ENCODE results near the gene SETD1B.

Gene SETD1B

DNA sequence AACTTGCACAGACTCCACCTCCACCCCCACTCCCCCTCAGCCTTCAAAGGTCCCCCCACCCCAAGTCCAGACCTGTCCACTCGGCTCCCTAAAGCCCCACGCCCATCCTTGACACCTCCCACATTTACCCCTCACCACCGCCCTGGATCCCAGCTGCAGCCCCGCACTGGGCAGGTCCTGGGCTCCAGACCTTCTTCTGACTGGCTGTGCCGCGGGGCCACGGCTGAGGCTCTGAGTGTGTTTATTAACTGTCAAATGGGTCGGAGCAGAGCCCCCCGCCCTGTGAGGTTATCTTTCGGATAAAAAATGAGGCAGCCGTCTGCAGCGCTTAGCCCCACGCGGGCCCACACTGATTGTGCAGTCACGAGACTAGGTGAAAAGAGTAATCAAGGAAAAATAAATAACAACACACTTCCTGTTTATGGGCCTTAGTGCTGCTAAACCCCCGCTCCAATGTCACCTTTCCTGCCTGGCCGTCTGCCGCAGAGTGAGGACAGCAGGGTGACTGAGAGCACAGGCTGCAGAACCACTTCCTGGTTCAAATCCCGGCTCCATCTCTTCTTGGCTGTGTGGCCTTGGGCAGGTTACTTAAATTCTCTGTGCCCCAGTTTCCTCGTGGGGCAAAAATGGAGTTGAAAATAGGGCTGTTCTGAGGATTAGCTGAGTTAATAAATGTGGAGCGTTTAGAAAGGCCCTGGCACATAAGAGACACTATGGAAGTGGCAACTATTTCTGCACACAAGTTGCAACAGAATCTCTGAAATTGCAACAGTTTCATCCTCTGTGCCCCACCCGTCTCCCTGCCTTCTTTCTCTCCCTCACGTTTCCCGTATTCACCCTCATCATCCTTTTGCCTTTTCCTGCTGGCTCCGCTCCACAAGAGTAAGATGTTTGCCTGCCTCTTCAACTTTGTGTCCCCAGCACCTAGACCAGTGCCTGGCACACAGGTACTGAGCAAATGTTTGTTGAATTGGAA, 9.4 kb downstream of the SETD1B start:
- Histone ChIP-seq H3K36me3 (ENCODE audit: control insufficient read depth, insufficient read depth, low read length) (peaks cover 36% of the 10 kb centered on the region), H3K27me3 (replicated peaks; ENCODE audit: control insufficient read depth, insufficient read depth, low read length) (no peaks in the 10 kb centered on the region), H3K4me3 (replicated peaks; ENCODE audit: low read depth, low read length) (no peak overlapping the region)
- TF ChIP-seq, protein P1, sequence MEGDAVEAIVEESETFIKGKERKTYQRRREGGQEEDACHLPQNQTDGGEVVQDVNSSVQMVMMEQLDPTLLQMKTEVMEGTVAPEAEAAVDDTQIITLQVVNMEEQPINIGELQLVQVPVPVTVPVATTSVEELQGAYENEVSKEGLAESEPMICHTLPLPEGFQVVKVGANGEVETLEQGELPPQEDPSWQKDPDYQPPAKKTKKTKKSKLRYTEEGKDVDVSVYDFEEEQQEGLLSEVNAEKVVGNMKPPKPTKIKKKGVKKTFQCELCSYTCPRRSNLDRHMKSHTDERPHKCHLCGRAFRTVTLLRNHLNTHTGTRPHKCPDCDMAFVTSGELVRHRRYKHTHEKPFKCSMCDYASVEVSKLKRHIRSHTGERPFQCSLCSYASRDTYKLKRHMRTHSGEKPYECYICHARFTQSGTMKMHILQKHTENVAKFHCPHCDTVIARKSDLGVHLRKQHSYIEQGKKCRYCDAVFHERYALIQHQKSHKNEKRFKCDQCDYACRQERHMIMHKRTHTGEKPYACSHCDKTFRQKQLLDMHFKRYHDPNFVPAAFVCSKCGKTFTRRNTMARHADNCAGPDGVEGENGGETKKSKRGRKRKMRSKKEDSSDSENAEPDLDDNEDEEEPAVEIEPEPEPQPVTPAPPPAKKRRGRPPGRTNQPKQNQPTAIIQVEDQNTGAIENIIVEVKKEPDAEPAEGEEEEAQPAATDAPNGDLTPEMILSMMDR (IDR thresholded peaks at IDR 0.05; ENCODE audit: insufficient read depth, low read length, poor library complexity, severe bottlenecking): no peak
- no peak for DNase-seq (ENCODE audit: extremely low read depth, insufficient read length)

DNA sequence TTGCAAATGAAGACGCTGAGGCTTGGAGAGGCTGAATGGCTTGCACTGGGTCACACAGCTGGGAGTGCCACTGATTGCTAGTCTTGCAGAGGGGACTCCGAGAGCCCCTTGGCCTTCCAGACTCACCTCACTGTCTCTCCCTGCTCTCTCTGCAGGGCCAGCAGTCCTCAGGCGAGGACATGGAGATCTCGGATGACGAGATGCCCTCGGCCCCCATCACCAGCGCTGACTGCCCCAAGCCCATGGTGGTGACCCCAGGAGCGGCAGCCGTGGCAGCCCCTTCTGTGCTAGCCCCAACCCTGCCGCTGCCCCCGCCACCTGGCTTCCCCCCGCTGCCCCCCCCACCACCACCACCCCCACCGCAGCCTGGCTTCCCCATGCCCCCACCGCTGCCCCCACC, 10.1 kb downstream of the SETD1B start:
- Histone ChIP-seq H3K36me3 (ENCODE audit: control insufficient read depth, insufficient read depth, low read length) (peaks cover 34% of the 10 kb centered on the region), H3K4me3 (replicated peaks; ENCODE audit: low read depth, low read length) (no peak overlapping the region), H3K27me3 (replicated peaks; ENCODE audit: control insufficient read depth, insufficient read depth, low read length) (no peaks in the 10 kb centered on the region)
- DNase-seq (ENCODE audit: extremely low read depth, insufficient read length): no peak
- TF ChIP-seq, protein P1 (IDR thresholded peaks at IDR 0.05; ENCODE audit: insufficient read depth, low read length, poor library complexity, severe bottlenecking): no peak

DNA sequence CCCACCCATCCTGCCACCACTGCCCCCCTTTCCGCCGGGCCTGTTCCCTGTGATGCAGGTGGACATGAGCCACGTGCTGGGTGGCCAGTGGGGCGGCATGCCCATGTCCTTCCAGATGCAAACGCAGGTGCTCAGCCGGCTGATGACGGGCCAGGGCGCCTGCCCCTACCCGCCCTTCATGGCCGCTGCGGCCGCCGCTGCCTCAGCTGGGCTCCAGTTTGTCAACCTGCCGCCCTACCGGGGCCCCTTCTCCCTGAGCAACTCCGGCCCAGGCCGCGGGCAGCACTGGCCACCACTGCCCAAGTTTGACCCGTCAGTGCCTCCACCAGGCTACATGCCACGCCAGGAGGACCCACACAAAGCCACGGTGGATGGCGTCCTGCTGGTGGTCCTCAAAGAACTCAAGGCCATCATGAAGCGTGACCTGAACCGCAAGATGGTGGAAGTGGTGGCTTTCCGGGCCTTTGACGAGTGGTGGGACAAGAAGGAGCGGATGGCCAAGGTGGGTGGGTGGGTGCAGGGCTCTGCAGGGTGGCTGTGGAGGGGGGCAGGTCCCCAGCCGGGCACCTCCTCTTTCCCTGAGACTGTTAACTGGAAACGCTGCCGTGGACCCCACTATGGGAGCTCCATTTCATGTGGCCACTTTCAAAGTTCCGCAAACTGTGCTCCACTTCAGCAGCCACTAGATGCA, 10.8 kb downstream of the SETD1B start:
- TF ChIP-seq, protein P1 (IDR thresholded peaks at IDR 0.05; ENCODE audit: insufficient read depth, low read length, poor library complexity, severe bottlenecking): no peak
- H3K4me3 ChIP-seq (replicated peaks; ENCODE audit: low read depth, low read length): no peak overlapping the region
- no peaks in the 10 kb centered on the region for H3K27me3 ChIP-seq (replicated peaks; ENCODE audit: control insufficient read depth, insufficient read depth, low read length)
- peaks cover 28% of the 10 kb centered on the region for H3K36me3 ChIP-seq (ENCODE audit: control insufficient read depth, insufficient read depth, low read length)
- no peak for DNase-seq (ENCODE audit: extremely low read depth, insufficient read length)

DNA sequence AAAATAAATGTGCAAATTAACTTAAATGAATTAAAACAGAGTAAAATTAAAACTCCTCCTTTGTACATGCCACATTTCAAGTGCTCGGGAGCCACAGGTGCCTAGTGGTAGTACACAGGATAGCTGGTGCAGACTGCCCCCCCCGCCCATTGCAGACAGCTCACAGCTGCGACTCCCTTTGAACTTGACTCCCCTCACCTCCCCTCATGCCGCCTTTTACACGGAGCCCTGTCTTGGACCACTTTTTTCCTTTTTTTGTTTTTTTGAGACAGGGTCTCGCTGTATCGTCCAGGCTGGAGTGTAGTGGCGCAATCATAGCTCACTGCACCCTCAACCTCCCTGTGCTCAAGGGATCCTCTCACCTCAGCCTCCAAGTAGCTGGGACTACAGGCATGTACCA, 11.5 kb downstream of the SETD1B start:
- Histone ChIP-seq H3K27me3 (replicated peaks; ENCODE audit: control insufficient read depth, insufficient read depth, low read length) (no peaks in the 10 kb centered on the region), H3K36me3 (ENCODE audit: control insufficient read depth, insufficient read depth, low read length) (peaks cover 30% of the 10 kb centered on the region)
- TF ChIP-seq, protein P1 (IDR thresholded peaks at IDR 0.05; ENCODE audit: insufficient read depth, low read length, poor library complexity, severe bottlenecking): no peak

DNA sequence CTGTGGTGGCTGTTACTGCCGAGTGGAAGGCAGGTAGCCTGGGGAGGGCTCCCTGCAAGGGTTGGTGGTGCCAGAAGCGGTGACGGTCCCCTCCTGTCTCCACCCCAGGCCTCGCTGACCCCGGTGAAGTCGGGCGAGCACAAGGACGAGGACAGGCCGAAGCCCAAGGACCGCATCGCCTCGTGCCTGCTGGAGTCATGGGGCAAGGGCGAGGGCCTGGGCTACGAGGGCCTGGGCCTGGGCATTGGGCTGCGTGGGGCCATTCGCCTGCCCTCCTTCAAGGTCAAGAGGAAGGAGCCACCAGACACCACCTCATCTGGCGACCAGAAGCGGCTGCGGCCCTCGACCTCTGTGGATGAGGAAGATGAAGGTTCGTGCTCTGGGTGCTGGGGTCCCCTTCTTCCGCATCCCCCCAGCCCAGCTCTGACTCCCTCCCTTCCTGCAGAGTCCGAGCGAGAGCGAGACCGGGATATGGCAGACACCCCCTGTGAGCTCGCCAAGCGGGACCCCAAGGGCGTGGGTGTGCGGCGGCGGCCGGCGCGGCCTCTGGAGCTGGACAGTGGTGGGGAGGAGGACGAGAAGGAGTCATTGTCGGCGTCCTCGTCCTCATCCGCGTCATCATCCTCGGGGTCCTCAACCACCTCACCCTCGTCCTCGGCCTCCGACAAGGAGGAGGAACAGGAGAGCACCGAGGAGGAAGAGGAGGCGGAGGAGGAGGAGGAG, 13.3 kb downstream of the SETD1B start:
- Histone ChIP-seq H3K36me3 (ENCODE audit: control insufficient read depth, insufficient read depth, low read length) (peaks cover 24% of the 10 kb centered on the region), H3K4me3 (replicated peaks; ENCODE audit: low read depth, low read length) (no peak overlapping the region), H3K27me3 (replicated peaks; ENCODE audit: control insufficient read depth, insufficient read depth, low read length) (no peaks in the 10 kb centered on the region)
- DNase-seq (ENCODE audit: extremely low read depth, insufficient read length): no peak
- TF ChIP-seq, protein P1 (IDR thresholded peaks at IDR 0.05; ENCODE audit: insufficient read depth, low read length, poor library complexity, severe bottlenecking): no peak

More for the DNA sequence above, 11.5 kb downstream of the SETD1B start:
- no peak for DNase-seq (ENCODE audit: extremely low read depth, insufficient read length)
- no peak overlapping the region for H3K4me3 ChIP-seq (replicated peaks; ENCODE audit: low read depth, low read length)
